Breast epithelium (tissue), 3 donors: Measurements from ENCODE around the gene SHISA5.

ENCODE experiments used
- CTCF ChIP-seq, 3 donors: fragments of 450-650 bp; IDR thresholded peaks; one replicate each; pipeline ENCODE4 v1.5.1; 2016 to 2017; ENCODE audit warnings: antibody characterized with exemption in 3 of 3, mild to moderate bottlenecking in 3 of 3, moderate library complexity in 3 of 3
- POLR2A ChIP-seq: fragments of 450-650 bp; IDR thresholded peaks from one replicate; pipeline ENCODE4 v1.6.1; 2016; ENCODE audit warnings: antibody characterized with exemption, mild to moderate bottlenecking, moderate library complexity
- POLR2AphosphoS5 ChIP-seq, 3 donors: sonication (generic); formaldehyde crosslinking; IDR thresholded peaks; one replicate each; pipeline ENCODE4 v1.6.1; 2017; ENCODE audit warnings: antibody characterized with exemption in 3 of 3

GRCh38 chr3:48435774-48436476 is 68.0 kb downstream of the SHISA5 start:
- TF ChIP-seq POLR2A (no peak), CTCF (IDR thresholded peaks at IDR 0.05) (peak; percentile 99 to 100 (median 100)), POLR2AphosphoS5 (IDR thresholded peaks at IDR 0.05) (peak; percentile 56 to 74 (median 68))
